SJSA1 (cell line): ENCODE data around the gene CHMP6. TPM values are rescaled to one million over a fixed set of nuclear protein-coding genes. Genes with fewer than 3 reads are reported as not detected.
"Not testable (repeated sequence)": the region's sequence is repeated elsewhere in the genome, so short reads cannot be mapped to it uniquely, and the experiment has no call there.

ENCODE experiments used
- DNase-seq, 2 experiments: peaks; one replicate each; pipeline ENCODE4 v3.0.0-alpha.2; 2015 to 2020; ENCODE audit warnings: low spot score in 2 of 2, low read depth in 1 of 2
- H3K27ac ChIP-seq: fragments of 250-450 bp; sonication (Bioruptor Pico); 2 replicates; pipeline ENCODE4 v1.5.1; 2020; ENCODE audit warnings: mild to moderate bottlenecking, moderate library complexity
- H3K27me3 ChIP-seq: fragments of 250-450 bp; sonication (Bioruptor Pico); replicated peaks from 2 replicates; pipeline ENCODE4 v1.5.1; 2020; ENCODE audit warnings: mild to moderate bottlenecking, moderate library complexity
- H3K36me3 ChIP-seq: fragments of 250-450 bp; sonication (Bioruptor Pico); 2 replicates; pipeline ENCODE4 v1.5.1; 2020; ENCODE audit warnings: mild to moderate bottlenecking
- H3K4me1 ChIP-seq: fragments of 250-450 bp; sonication (Bioruptor Pico); replicated peaks from 2 replicates; pipeline ENCODE4 v1.6.1; 2021; ENCODE audit warnings: mild to moderate bottlenecking
- H3K4me3 ChIP-seq: fragments of 250-450 bp; sonication (Bioruptor Pico); 2 replicates; pipeline ENCODE4 v1.5.1; 2020; ENCODE audit warnings: mild to moderate bottlenecking
- H3K9me3 ChIP-seq: fragments of 250-450 bp; sonication (Bioruptor Pico); replicated peaks from 2 replicates; pipeline ENCODE4 v1.5.1; 2020; ENCODE audit warnings: mild to moderate bottlenecking
- total RNA-seq: library from RNA; depleted of rRNA; stranded (reverse); fragments of >200 nt; shearing (Covaris generic); gene quantifications from 2 replicates; pipeline ENCODE4 v1.2.3, GENCODE V29; 2014

The CHMP6 gene
- total RNA-seq, 1 experiment from 2014 or later = 20.9 TPM

GRCh38 chr17:81013642-81014041 lies 22.0 kb downstream of the CHMP6 start:
- no peaks in the 10 kb centered on the region for H3K36me3 ChIP-seq
- H3K9me3 ChIP-seq = 0 out of 2 replicates have a peak, but pooled peaks cover 3% of the 10 kb centered on the region
- no peaks in the 10 kb centered on the region; the same call in 1 of the 2 replicates for H3K27me3 ChIP-seq
- peaks cover 14% of the 10 kb centered on the region for H3K4me1 ChIP-seq
- no peak for DNase-seq
- H3K4me3 ChIP-seq = no peak overlapping the region
- H3K27ac ChIP-seq = no peak overlapping the region

- Histone ChIP-seq H3K9me3 (0 out of 2 replicates have a peak, but pooled peaks cover 3% of the 10 kb centered on the region), H3K27me3 (no peaks in the 10 kb centered on the region), H3K4me1 (peaks cover 14% of the 10 kb centered on the region), H3K36me3 (no peaks in the 10 kb centered on the region), H3K27ac (no peak overlapping the region), H3K4me3 (no peak overlapping the region)
- no peak for DNase-seq
Observed at GRCh38 chr17:81015136-81015535, 23.5 kb downstream of the CHMP6 start.

GRCh38 chr17:81016575-81016974 lies 24.9 kb downstream of the CHMP6 start:
- Histone ChIP-seq H3K4me3 (no peak overlapping the region), H3K4me1 (peaks cover 14% of the 10 kb centered on the region), H3K27ac (no peak overlapping the region), H3K36me3 (no peaks in the 10 kb centered on the region), H3K9me3 (0 out of 2 replicates have a peak, but pooled peaks cover 3% of the 10 kb centered on the region), H3K27me3 (no peaks in the 10 kb centered on the region)
- DNase-seq = no peak

GRCh38 chr17:81017330-81017729 lies 25.7 kb downstream of the CHMP6 start:
- not testable (repeated sequence) for H3K4me3 ChIP-seq, H3K9me3 ChIP-seq, H3K27ac ChIP-seq, DNase-seq, H3K27me3 ChIP-seq, H3K36me3 ChIP-seq
- peaks cover 15% of the 10 kb centered on the region for H3K4me1 ChIP-seq

GRCh38 chr17:81018044-81018802 lies 26.6 kb downstream of the CHMP6 start:
- H3K27ac ChIP-seq = peak overlapping the region; percentile 8
- peak in 1 of 2 experiments; percentile 60 for DNase-seq
- H3K4me3 ChIP-seq = peak overlapping the region; percentile 4; the same call in 1 of the 2 replicates

GRCh38 chr17:81019563-81020442 lies 28.2 kb downstream of the CHMP6 start:
- 0 out of 2 replicates have a peak, but pooled peaks cover 3% of the 10 kb centered on the region for H3K9me3 ChIP-seq
- no peaks in the 10 kb centered on the region for H3K27me3 ChIP-seq
- H3K4me1 ChIP-seq = peaks cover 16% of the 10 kb centered on the region
- H3K36me3 ChIP-seq = no peaks in the 10 kb centered on the region
- no peak for DNase-seq
- no peak overlapping the region for H3K4me3 ChIP-seq
- no peak overlapping the region for H3K27ac ChIP-seq

More at GRCh38 chr17:81018044-81018802, 26.6 kb downstream of the CHMP6 start:
- H3K36me3 ChIP-seq = no peaks in the 10 kb centered on the region
- H3K27me3 ChIP-seq = no peaks in the 10 kb centered on the region
- H3K4me1 ChIP-seq = peaks cover 16% of the 10 kb centered on the region
- 0 out of 2 replicates have a peak, but pooled peaks cover 3% of the 10 kb centered on the region for H3K9me3 ChIP-seq

GRCh38 chr17:81020443-81020766 lies 28.8 kb downstream of the CHMP6 start:
- no peaks in the 10 kb centered on the region for H3K36me3 ChIP-seq
- no peaks in the 10 kb centered on the region for H3K27me3 ChIP-seq
- no peak overlapping the region for H3K27ac ChIP-seq
- 0 out of 2 replicates have a peak, but pooled peaks cover 3% of the 10 kb centered on the region for H3K9me3 ChIP-seq
- peaks cover 16% of the 10 kb centered on the region for H3K4me1 ChIP-seq
- no peak for DNase-seq
- H3K4me3 ChIP-seq = no peak overlapping the region

- H3K27me3 ChIP-seq = no peaks in the 10 kb centered on the region
- H3K4me1 ChIP-seq = peaks cover 16% of the 10 kb centered on the region
- no peaks in the 10 kb centered on the region for H3K36me3 ChIP-seq
- H3K4me3 ChIP-seq = no peak overlapping the region
- 0 out of 2 replicates have a peak, but pooled peaks cover 3% of the 10 kb centered on the region for H3K9me3 ChIP-seq
- no peak overlapping the region for H3K27ac ChIP-seq
- no peak for DNase-seq
Observed at GRCh38 chr17:81020767-81021497, 29.3 kb downstream of the CHMP6 start.

- H3K27me3 ChIP-seq = no peaks in the 10 kb centered on the region
- DNase-seq = no peak
- H3K27ac ChIP-seq = no peak overlapping the region
- H3K4me3 ChIP-seq = no peak overlapping the region
- peaks cover 16% of the 10 kb centered on the region for H3K4me1 ChIP-seq
- 0 out of 2 replicates have a peak, but pooled peaks cover 2% of the 10 kb centered on the region for H3K9me3 ChIP-seq
- no peaks in the 10 kb centered on the region for H3K36me3 ChIP-seq
Observed at GRCh38 chr17:81021531-81022343, 30.1 kb downstream of the CHMP6 start.

- H3K36me3 ChIP-seq = no peaks in the 10 kb centered on the region
- H3K27me3 ChIP-seq = no peaks in the 10 kb centered on the region
- H3K9me3 ChIP-seq = peaks cover 3% of the 10 kb centered on the region; the same call in 1 of the 2 replicates
- peaks cover 16% of the 10 kb centered on the region for H3K4me1 ChIP-seq
- no peak overlapping the region for H3K27ac ChIP-seq
- DNase-seq = no peak
- H3K4me3 ChIP-seq = no peak overlapping the region
Observed at GRCh38 chr17:81022344-81022676, 30.7 kb downstream of the CHMP6 start.

- no peak overlapping the region for H3K4me3 ChIP-seq
- peaks cover 3% of the 10 kb centered on the region; the same call in 1 of the 2 replicates for H3K9me3 ChIP-seq
- peaks cover 6% of the 10 kb centered on the region; the same call in 1 of the 2 replicates for H3K4me1 ChIP-seq
- H3K27me3 ChIP-seq = no peaks in the 10 kb centered on the region
- H3K36me3 ChIP-seq = no peaks in the 10 kb centered on the region
- DNase-seq = no peak
- no peak overlapping the region for H3K27ac ChIP-seq
Observed at GRCh38 chr17:81025065-81025740, 33.6 kb downstream of the CHMP6 start.

- H3K27ac ChIP-seq = no peak overlapping the region
- peaks cover 3% of the 10 kb centered on the region; the same call in 1 of the 2 replicates for H3K9me3 ChIP-seq
- H3K27me3 ChIP-seq = no peaks in the 10 kb centered on the region
- no peak for DNase-seq
- no peak overlapping the region for H3K4me3 ChIP-seq
- peaks cover 6% of the 10 kb centered on the region; the same call in 1 of the 2 replicates for H3K4me1 ChIP-seq
- H3K36me3 ChIP-seq = no peaks in the 10 kb centered on the region
Observed at GRCh38 chr17:81025741-81026129, 34.1 kb downstream of the CHMP6 start.
